HG03558 (cell line): ENCODE measurements around the gene MAML3.

ENCODE experiments used
- ATAC-seq: cut with Tn5 transposase; IDR thresholded peaks from one replicate; pipeline ENCODE4 v1.9.1; 2021; ENCODE audit warnings: moderate number of reproducible peaks; ENCODE audit not compliant: unreplicated experiment; ENCODE audit errors: extremely low read depth

Gene MAML3

GRCh38 chr4:140157341-140157740 lies 3.4 kb upstream of the MAML3 start:
- ATAC-seq = no peak

- peak; percentile 63 for ATAC-seq
Measured at GRCh38 chr4:140156529-140157171, 2.7 kb upstream of the MAML3 start.

GRCh38 chr4:140154572-140154891 lies 548 bp upstream of the MAML3 start:
- no peak for ATAC-seq

GRCh38 chr4:140153419-140153717 lies 616 bp downstream of the MAML3 start:
- ATAC-seq = no peak

GRCh38 chr4:140152751-140153418 lies 1.1 kb downstream of the MAML3 start:
- no peak for ATAC-seq

GRCh38 chr4:140152013-140152703 lies 1.8 kb downstream of the MAML3 start:
- no peak for ATAC-seq

- no peak for ATAC-seq
Measured at GRCh38 chr4:140151699-140152012, 2.3 kb downstream of the MAML3 start.

GRCh38 chr4:140150886-140151698 lies 2.9 kb downstream of the MAML3 start:
- ATAC-seq = no peak

- no peak for ATAC-seq
Measured at GRCh38 chr4:140150636-140150885, 3.4 kb downstream of the MAML3 start.

- no peak for ATAC-seq
Measured at GRCh38 chr4:140149846-140150635, 3.9 kb downstream of the MAML3 start.

- ATAC-seq = no peak
Measured at GRCh38 chr4:140144050-140144449, 9.9 kb downstream of the MAML3 start.

- no peak for ATAC-seq
Measured at GRCh38 chr4:140141210-140141835, 12.7 kb downstream of the MAML3 start.

GRCh38 chr4:140140566-140140965 lies 13.4 kb downstream of the MAML3 start:
- ATAC-seq = no peak

- no peak for ATAC-seq
Measured at GRCh38 chr4:140138428-140138827, 15.6 kb downstream of the MAML3 start.

- ATAC-seq = no peak
Measured at GRCh38 chr4:140137671-140138070, 16.3 kb downstream of the MAML3 start.

- no peak for ATAC-seq
Measured at GRCh38 chr4:140136509-140136908, 17.5 kb downstream of the MAML3 start.

- no peak for ATAC-seq
Measured at GRCh38 chr4:140135529-140136088, 18.4 kb downstream of the MAML3 start.

GRCh38 chr4:140134746-140135425 lies 19.1 kb downstream of the MAML3 start:
- no peak for ATAC-seq

- ATAC-seq = no peak
Measured at GRCh38 chr4:140133576-140133975, 20.4 kb downstream of the MAML3 start.
